Mesenchymal stem cell (in vitro differentiated cells and primary cell): Measurements from ENCODE around the gene SMARCC2.

ENCODE experiments used
- DNase-seq: peaks from one replicate; pipeline ENCODE4 v3.0.0-alpha.2; 2013
- H2AFZ ChIP-seq: one replicate; pipeline ENCODE4 v1.6.1; 2013; ENCODE audit warnings: low read depth, mild to moderate bottlenecking, control low read depth, inconsistent platforms, low read length, moderate library complexity
- H2AK5ac ChIP-seq: 2 replicates; pipeline ENCODE4 v1.6.1; 2013; ENCODE audit warnings: low read length, moderate library complexity, mild to moderate bottlenecking, inconsistent platforms; ENCODE audit not compliant: severe bottlenecking
- H2BK120ac ChIP-seq: one replicate; pipeline ENCODE4 v1.6.1; 2013; ENCODE audit warnings: low read depth, mild to moderate bottlenecking, inconsistent platforms, low read length, moderate library complexity
- H2BK12ac ChIP-seq, 2 experiments: one replicate each; pipeline ENCODE4 v1.6.1; 2013; ENCODE audit warnings: inconsistent platforms in 2 of 2, low read length in 2 of 2, mild to moderate bottlenecking in 2 of 2, moderate library complexity in 2 of 2, control low read depth in 1 of 2
- H2BK15ac ChIP-seq: one replicate; pipeline ENCODE4 v1.6.1; 2013; ENCODE audit warnings: mild to moderate bottlenecking, low read depth, inconsistent platforms; ENCODE audit not compliant: poor library complexity, severe bottlenecking
- H2BK5ac ChIP-seq: 2 replicates; pipeline ENCODE4 v1.6.1; 2013; ENCODE audit warnings: low read depth, mild to moderate bottlenecking, low read length, control low read depth, inconsistent platforms; ENCODE audit not compliant: poor library complexity, severe bottlenecking
- H3K14ac ChIP-seq, 2 experiments: one replicate each; pipeline ENCODE4 v1.6.1; 2013; ENCODE audit warnings: inconsistent platforms in 2 of 2, low read length in 2 of 2, control low read depth in 1 of 2, mild to moderate bottlenecking in 1 of 2, moderate library complexity in 1 of 2
- H3K18ac ChIP-seq, 2 experiments: one replicate each; pipeline ENCODE4 v1.6.1; 2013; ENCODE audit warnings: inconsistent platforms in 2 of 2, low read length in 2 of 2, control low read depth in 1 of 2, low read depth in 1 of 2, mild to moderate bottlenecking in 1 of 2
- H3K23ac ChIP-seq, 2 experiments: one replicate each; pipeline ENCODE4 v1.6.1; 2013; ENCODE audit warnings: inconsistent platforms in 2 of 2, low read length in 2 of 2, mild to moderate bottlenecking in 2 of 2, moderate library complexity in 2 of 2, control low read depth in 1 of 2
- H3K27ac ChIP-seq: 2 replicates; pipeline ENCODE4 v1.5.1; 2013; ENCODE audit warnings: mild to moderate bottlenecking, moderate library complexity, low read length, control low read depth, inconsistent platforms; ENCODE audit not compliant: poor library complexity, severe bottlenecking
- H3K27me3 ChIP-seq, 2 experiments: 2 replicates each; pipeline versions ENCODE4 v1.6.1 to v1.7.0; 2013; ENCODE audit warnings: low read length in 2 of 2, mild to moderate bottlenecking in 2 of 2, moderate library complexity in 2 of 2, control low read depth in 1 of 2, inconsistent platforms in 1 of 2; ENCODE audit not compliant: control insufficient read depth in 1 of 2, insufficient read depth in 1 of 2
- H3K36me3 ChIP-seq, 2 experiments: 2 replicates each; pipeline versions ENCODE4 v1.6.1 to v1.7.0; 2013; ENCODE audit warnings: low read length in 2 of 2, control low read depth in 1 of 2, inconsistent platforms in 1 of 2, low read depth in 1 of 2, mild to moderate bottlenecking in 1 of 2; ENCODE audit not compliant: insufficient read depth in 2 of 2, control insufficient read depth in 1 of 2
- H3K4ac ChIP-seq, 2 experiments: one replicate each; pipeline ENCODE4 v1.6.1; 2013; ENCODE audit warnings: inconsistent platforms in 2 of 2, low read length in 2 of 2, mild to moderate bottlenecking in 2 of 2, moderate library complexity in 2 of 2, control low read depth in 1 of 2, low read depth in 1 of 2
- H3K4me1 ChIP-seq: 2 replicates; pipeline ENCODE4 v1.6.1; 2013; ENCODE audit warnings: low read depth, low read length, control low read depth; ENCODE audit not compliant: control insufficient read depth, insufficient read depth
- H3K4me2 ChIP-seq: 2 replicates; pipeline ENCODE4 v1.6.1; 2013; ENCODE audit warnings: low read length, mild to moderate bottlenecking, inconsistent platforms; ENCODE audit not compliant: poor library complexity, severe bottlenecking
- H3K4me3 ChIP-seq, 2 experiments: 2 replicates each; pipeline versions ENCODE4 v1.5.1 to v1.7.0; 2013; ENCODE audit warnings: low read length in 2 of 2, mild to moderate bottlenecking in 2 of 2, control low read depth in 1 of 2, low read depth in 1 of 2; ENCODE audit not compliant: insufficient read depth in 1 of 2
- H3K79me1 ChIP-seq: replicated peaks from 2 replicates; pipeline ENCODE4 v1.6.1; 2013; ENCODE audit warnings: mild to moderate bottlenecking, control low read depth, low read length, inconsistent platforms; ENCODE audit not compliant: poor library complexity, severe bottlenecking
- H3K9ac ChIP-seq: 2 replicates; pipeline ENCODE4 v1.7.0; 2013; ENCODE audit warnings: mild to moderate bottlenecking, low read length, moderate library complexity
- H3K9me3 ChIP-seq: 2 replicates; pipeline ENCODE4 v1.7.0; 2013; ENCODE audit warnings: mild to moderate bottlenecking, low read length; ENCODE audit not compliant: control insufficient read depth
- H4K8ac ChIP-seq: one replicate; pipeline ENCODE4 v1.6.1; 2013; ENCODE audit warnings: inconsistent platforms, mild to moderate bottlenecking, low read length, moderate library complexity
- H4K91ac ChIP-seq: one replicate; pipeline ENCODE4 v1.6.1; 2013; ENCODE audit warnings: mild to moderate bottlenecking, low read length, inconsistent platforms
- WGBS: methylation state at CpG from one replicate; pipeline ENCODE4 v1.1.7; 2013; ENCODE audit warnings: mixed read lengths; 5-methylcytosine and 5-hydroxymethylcytosine counted together

The SMARCC2 gene

GRCh38 chr12:56204275-56204674 is 15.0 kb upstream of the SMARCC2 start:
- H3K4me2 ChIP-seq, result no peak overlapping the region
- no peaks in the 10 kb centered on the region for H3K4me1 ChIP-seq

GRCh38 chr12:56202838-56203237 is 13.6 kb upstream of the SMARCC2 start:
- Histone ChIP-seq H2AFZ (no peak overlapping the region), H3K9ac (no peak overlapping the region), H3K4me3 (no peak overlapping the region), H2BK120ac (no peak overlapping the region), H2BK15ac (no peak overlapping the region), H3K79me1 (peaks cover 4% of the 10 kb centered on the region), H3K14ac (no peak overlapping the region), H3K9me3 (no peaks in the 10 kb centered on the region), H3K23ac (no peak overlapping the region), H3K27ac (no peak overlapping the region), H3K4ac (no peak overlapping the region), H2AK5ac (no peak overlapping the region), H3K18ac (no peak overlapping the region), H2BK12ac (no peak overlapping the region), H3K4me1 (no peaks in the 10 kb centered on the region), H4K91ac (no peak overlapping the region), H4K8ac (no peak overlapping the region), H3K36me3 (peaks cover 27 to 38% of the 10 kb centered on the region in 2 experiments), H2BK5ac (no peak overlapping the region), H3K4me2 (no peak overlapping the region), H3K27me3 (no peaks in the 10 kb centered on the region)
- DNase-seq, result no peak
- WGBS, result no CpG with 5 or more reads among the region's 2 CpGs

More at GRCh38 chr12:56204275-56204674, 15.0 kb upstream of the SMARCC2 start:
- Histone ChIP-seq H3K9me3 (no peaks in the 10 kb centered on the region), H2AFZ (no peak overlapping the region), H3K9ac (no peak overlapping the region), H3K4me3 (no peak overlapping the region), H2AK5ac (no peak overlapping the region), H2BK120ac (no peak overlapping the region), H4K91ac (no peak overlapping the region), H3K23ac (no peak overlapping the region), H2BK5ac (no peak overlapping the region), H3K18ac (no peak overlapping the region), H3K36me3 (peaks cover 37 to 50% of the 10 kb centered on the region in 2 experiments), H3K27ac (no peak overlapping the region), H3K79me1 (peaks cover 4% of the 10 kb centered on the region), H2BK12ac (no peak overlapping the region), H3K4ac (no peak overlapping the region), H3K14ac (no peak overlapping the region), H3K27me3 (no peaks in the 10 kb centered on the region), H4K8ac (no peak overlapping the region), H2BK15ac (no peak overlapping the region)
- DNase-seq, result no peak

- WGBS, result 14% methylated on average over 1 of the region's 1 CpG
- Histone ChIP-seq H3K27me3 (no peaks in the 10 kb centered on the region), H3K4me3 (no peak overlapping the region), H4K8ac (no peak overlapping the region), H3K18ac (no peak overlapping the region), H2BK15ac (no peak overlapping the region), H4K91ac (no peak overlapping the region), H3K9ac (no peak overlapping the region), H3K27ac (no peak overlapping the region), H3K9me3 (no peaks in the 10 kb centered on the region), H3K79me1 (peaks cover 4% of the 10 kb centered on the region), H3K36me3 (peaks cover 23 to 34% of the 10 kb centered on the region in 2 experiments), H2BK120ac (no peak overlapping the region), H3K4ac (no peak overlapping the region), H2AFZ (no peak overlapping the region), H3K23ac (no peak overlapping the region), H3K14ac (no peak overlapping the region), H3K4me1 (no peaks in the 10 kb centered on the region), H2BK12ac (no peak overlapping the region), H3K4me2 (no peak overlapping the region), H2AK5ac (no peak overlapping the region), H2BK5ac (no peak overlapping the region)
- DNase-seq, result no peak
Measured at GRCh38 chr12:56202366-56202765, 13.1 kb upstream of the SMARCC2 start.

GRCh38 chr12:56198836-56199235 is 9.6 kb upstream of the SMARCC2 start:
- Histone ChIP-seq H3K4ac (no peak overlapping the region), H3K14ac (no peak overlapping the region), H3K4me2 (no peak overlapping the region), H3K18ac (no peak overlapping the region), H3K4me1 (no peaks in the 10 kb centered on the region), H3K9me3 (no peaks in the 10 kb centered on the region), H2AK5ac (no peak overlapping the region), H3K9ac (no peak overlapping the region), H3K36me3 (no peaks in the 10 kb centered on the region), H2AFZ (no peak overlapping the region), H2BK120ac (no peak overlapping the region), H4K91ac (no peak overlapping the region), H3K23ac (no peak overlapping the region), H3K27ac (no peak overlapping the region), H2BK15ac (no peak overlapping the region), H3K27me3 (no peaks in the 10 kb centered on the region), H4K8ac (no peak overlapping the region), H3K4me3 (no peak overlapping the region), H2BK5ac (no peak overlapping the region), H2BK12ac (no peak overlapping the region), H3K79me1 (no peaks in the 10 kb centered on the region)
- no peak for DNase-seq
- 82% methylated on average over 1 of the region's 1 CpG for WGBS
